Stimulated activated naive CD8-positive, alpha-beta T cell treated with anti-CD3 and anti-CD28 coated beads, Interleukin-15, Interleukin-2, amounts not matched to agents 100 ng/mL and 50 ng/mL, for 24 hours (primary cell): ENCODE measurements around the gene GPAM.
A peak's percentile ranks its signal among the peaks of the same experiment; 100 is the strongest.
"Not testable (repeated sequence)": the region's sequence is repeated elsewhere in the genome, so short reads cannot be mapped to it uniquely, and the experiment has no call there.

Experiments
- H3K27ac Mint-ChIP-seq: one replicate; pipeline ENCODE4 v1.8.0; 2021; ENCODE audit warnings: mild to moderate bottlenecking, mixed read lengths
- H3K27me3 Mint-ChIP-seq: one replicate; pipeline ENCODE4 v1.8.0; 2021; ENCODE audit warnings: mixed read lengths
- H3K36me3 Mint-ChIP-seq: one replicate; pipeline ENCODE4 v1.8.0; 2021; ENCODE audit warnings: low read depth, mixed read lengths
- H3K4me1 Mint-ChIP-seq: one replicate; pipeline ENCODE4 v1.8.0; 2021; ENCODE audit warnings: low read depth, mixed read lengths
- H3K4me3 Mint-ChIP-seq: one replicate; pipeline ENCODE4 v1.8.0; 2021; ENCODE audit warnings: mild to moderate bottlenecking, mixed read lengths
- H3K9me3 Mint-ChIP-seq: one replicate; pipeline ENCODE4 v1.8.0; 2021; ENCODE audit warnings: mixed read lengths

GPAM gene

DNA sequence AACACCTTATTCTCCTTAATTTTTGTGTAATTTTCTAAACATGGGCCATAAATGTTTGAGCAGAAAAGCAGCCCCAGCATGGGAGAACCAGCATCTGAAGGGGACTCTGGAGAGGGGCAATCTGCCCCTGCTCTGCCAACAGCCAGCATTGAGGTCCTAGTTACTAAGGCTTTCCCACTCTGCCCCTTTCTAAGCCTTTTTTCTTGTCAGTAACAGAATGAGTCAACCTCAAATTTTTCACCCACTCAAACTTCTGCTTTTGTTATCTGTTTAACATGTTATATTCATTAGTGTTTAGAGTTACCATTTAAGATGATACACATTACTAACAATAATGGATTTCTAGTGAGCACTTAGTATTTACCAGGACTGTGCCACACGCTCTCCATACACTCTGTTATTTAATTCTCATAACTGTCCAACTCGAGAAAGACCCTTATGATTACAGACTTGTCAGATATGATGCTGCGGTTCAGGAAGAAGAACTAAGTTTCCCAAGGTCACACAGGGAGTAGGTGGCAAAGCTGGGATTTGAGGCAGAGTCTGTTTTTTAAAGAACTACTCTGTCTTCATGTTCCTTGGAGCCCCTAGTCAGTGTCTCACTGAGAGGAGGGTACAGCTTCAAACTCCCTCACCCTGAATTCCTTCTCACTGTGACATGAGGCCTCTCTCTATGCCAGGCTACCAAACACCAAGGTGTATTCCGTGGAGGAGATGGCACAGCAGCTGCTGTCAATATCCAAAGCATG is 19.9 kb upstream of the GPAM start:
- Mint-ChIP-seq H3K4me1 (peaks cover 14% of the 10 kb centered on the region), H3K4me3 (no peak overlapping the region), H3K27ac (peak overlapping the region; percentile 29), H3K27me3 (peaks cover 22% of the 10 kb centered on the region), H3K36me3 (no peaks in the 10 kb centered on the region), H3K9me3 (no peaks in the 10 kb centered on the region)

DNA sequence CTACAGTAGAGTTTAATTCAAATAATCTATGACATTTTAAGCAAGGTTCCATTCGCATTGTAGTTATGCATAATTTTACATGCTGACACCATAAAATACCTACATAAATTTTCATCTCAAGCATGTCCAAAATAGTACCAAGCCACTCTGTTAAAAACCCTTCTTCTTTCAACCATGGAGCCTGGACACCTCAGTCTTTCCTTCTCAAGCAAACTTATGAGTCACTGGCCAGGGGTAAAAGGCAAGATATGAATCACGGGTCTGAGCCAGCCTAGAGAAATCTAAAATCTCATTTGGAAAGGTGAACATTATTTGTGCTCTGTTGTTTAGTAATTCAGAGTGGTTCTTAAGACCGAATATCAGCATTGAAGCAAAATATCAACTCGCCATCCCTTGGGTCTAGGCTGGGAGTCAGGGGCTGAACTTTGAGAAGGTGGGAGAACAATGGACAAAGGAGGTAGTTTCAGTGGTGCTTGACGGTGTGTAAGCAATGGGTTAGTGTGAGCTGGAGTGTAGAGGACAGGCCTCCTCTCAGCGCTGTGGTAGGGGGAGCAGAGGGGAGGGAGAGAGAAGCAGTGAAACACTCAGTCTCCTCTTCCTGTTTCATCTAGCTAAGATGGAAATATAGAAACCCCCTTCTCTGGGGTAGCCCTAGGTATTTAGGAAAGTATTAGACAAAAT is 19.1 kb upstream of the GPAM start:
- Mint-ChIP-seq H3K27me3 (peaks cover 24% of the 10 kb centered on the region), H3K27ac (peak overlapping the region; percentile 74), H3K9me3 (no peaks in the 10 kb centered on the region), H3K4me1 (peaks cover 14% of the 10 kb centered on the region), H3K36me3 (no peaks in the 10 kb centered on the region), H3K4me3 (peak overlapping the region; percentile 24)

DNA sequence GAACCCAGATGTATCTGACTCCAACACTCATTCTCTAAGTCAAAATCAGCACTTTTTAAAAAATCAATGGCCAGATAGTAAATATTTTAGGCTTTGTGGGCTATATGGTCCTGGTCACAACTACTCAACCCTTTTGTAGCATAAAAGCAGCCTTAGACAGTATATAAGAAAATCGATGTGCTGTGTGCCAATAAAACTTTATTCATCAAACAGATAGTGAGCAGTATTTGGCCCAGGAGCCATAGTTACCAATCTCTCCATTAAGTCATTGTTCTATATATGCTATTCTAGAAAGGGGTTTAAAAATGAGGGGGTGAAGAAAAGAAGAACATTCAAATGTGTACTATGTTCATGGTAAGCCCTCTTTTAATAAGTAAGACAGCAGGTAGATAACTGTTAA is 18.5 kb upstream of the GPAM start:
- Mint-ChIP-seq H3K36me3 (no peaks in the 10 kb centered on the region), H3K27me3 (peaks cover 24% of the 10 kb centered on the region), H3K27ac (no peak overlapping the region), H3K9me3 (no peaks in the 10 kb centered on the region), H3K4me1 (peaks cover 14% of the 10 kb centered on the region), H3K4me3 (no peak overlapping the region)

DNA sequence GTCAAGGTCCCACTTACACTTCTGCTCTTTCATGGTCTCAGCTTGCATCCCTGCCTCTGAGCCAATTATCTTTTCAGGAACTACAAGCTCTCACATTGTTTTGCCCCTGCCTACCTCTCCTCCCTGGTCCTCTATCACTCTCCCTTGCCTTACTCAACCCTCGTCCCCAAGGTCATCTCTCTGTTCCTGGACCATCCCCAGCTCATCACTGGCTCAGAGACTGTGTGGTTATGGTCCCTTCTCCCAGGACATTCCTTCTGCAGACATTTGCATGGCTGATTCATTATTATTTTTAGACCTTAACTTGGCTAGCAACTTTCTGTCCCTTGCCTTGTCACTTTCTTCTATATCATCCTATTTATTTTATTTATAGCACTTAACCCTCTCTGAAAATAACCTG is 17.8 kb upstream of the GPAM start:
- Mint-ChIP-seq H3K27ac (no peak overlapping the region), H3K9me3 (no peaks in the 10 kb centered on the region), H3K36me3 (no peaks in the 10 kb centered on the region), H3K27me3 (peaks cover 24% of the 10 kb centered on the region), H3K4me1 (peaks cover 14% of the 10 kb centered on the region), H3K4me3 (no peak overlapping the region)

DNA sequence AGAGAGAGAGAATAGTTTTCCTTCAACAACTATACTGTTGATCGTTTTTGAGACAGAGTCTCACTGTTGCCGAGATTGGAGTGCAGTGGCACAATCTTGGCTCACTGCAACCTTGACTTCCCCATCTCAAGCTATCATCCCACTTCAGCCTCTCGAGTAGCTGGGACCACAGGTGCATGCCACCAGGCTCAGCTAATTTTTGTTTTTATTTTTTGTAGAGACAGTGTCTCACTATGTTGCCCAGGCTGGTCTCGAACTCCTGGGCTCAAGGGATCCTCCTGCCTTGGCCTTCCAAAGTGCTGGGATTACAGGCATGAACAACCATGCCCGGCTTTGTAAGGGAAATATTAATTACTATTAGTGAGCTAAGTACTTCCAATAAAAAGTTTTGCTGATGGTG is 16.7 kb upstream of the GPAM start:
- H3K36me3 Mint-ChIP-seq, H3K4me3 Mint-ChIP-seq: not testable (repeated sequence)
- peaks cover 24% of the 10 kb centered on the region for H3K27me3 Mint-ChIP-seq

DNA sequence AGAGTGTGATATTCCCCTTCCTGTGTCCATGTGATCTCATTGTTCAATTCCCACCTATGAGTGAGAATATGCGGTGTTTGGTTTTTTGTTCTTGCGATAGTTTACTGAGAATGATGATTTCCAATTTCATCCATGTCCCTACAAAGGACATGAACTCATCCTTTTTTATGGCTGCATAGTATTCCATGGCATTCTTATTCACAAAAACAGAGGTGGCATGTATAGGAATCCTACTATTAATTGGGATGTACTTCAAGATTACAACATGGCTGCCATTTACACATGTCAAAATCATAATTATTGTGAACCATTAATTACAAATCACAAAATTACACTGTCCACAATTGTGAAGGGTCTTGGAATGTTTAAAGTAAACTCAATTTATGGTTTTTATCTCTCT is 14.1 kb upstream of the GPAM start:
- not testable (repeated sequence) for H3K4me1 Mint-ChIP-seq, H3K36me3 Mint-ChIP-seq, H3K27ac Mint-ChIP-seq, H3K9me3 Mint-ChIP-seq, H3K4me3 Mint-ChIP-seq
- H3K27me3 Mint-ChIP-seq, result peaks cover 18% of the 10 kb centered on the region

More for the DNA sequence above, 16.7 kb upstream of the GPAM start:
- H3K9me3 Mint-ChIP-seq, H3K27ac Mint-ChIP-seq: not testable (repeated sequence)
- peaks cover 14% of the 10 kb centered on the region for H3K4me1 Mint-ChIP-seq

DNA sequence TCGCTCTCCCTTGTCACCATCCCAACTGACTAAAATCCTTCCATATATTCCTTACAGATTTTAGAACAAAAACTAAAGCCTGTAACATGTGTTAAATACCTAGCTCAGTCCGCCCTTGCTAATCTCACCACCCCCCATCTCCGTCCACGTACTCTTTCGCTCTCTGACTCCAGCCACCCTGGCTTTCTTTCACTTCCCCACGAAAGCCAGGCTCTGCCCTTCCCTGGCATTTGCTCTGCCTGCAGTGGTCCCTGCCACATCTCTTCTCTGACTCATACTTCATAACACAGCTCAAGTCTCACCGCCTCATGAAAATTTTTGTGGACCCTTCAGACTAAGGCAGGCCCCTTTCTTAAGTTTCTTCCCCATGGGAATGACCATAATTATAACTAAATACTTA is 11.7 kb upstream of the GPAM start:
- Mint-ChIP-seq H3K4me1 (no peaks in the 10 kb centered on the region), H3K4me3 (no peak overlapping the region), H3K27ac (no peak overlapping the region), H3K36me3 (no peaks in the 10 kb centered on the region), H3K27me3 (peaks cover 9% of the 10 kb centered on the region), H3K9me3 (no peaks in the 10 kb centered on the region)

DNA sequence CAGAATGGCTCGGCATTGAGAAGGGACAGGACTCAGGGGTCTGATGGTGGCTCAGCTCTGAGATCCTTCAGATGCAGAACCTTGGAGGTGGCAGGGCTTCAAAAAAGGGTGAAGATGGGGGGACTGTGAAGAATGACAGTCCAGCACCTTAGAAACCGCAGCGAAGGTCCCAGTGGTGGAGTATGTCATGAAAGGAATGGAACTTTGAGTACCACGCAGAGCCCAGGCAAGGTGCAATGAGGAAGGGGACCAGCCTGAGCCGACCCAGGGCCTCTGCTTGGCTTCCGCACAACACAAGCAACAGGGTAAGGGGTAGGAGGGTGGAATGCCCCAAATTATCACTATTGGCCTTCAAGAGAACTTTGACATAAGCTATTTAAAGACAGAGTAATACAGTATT is 8.2 kb upstream of the GPAM start:
- no peaks in the 10 kb centered on the region for H3K9me3 Mint-ChIP-seq
- no peak overlapping the region for H3K4me3 Mint-ChIP-seq
- no peak overlapping the region for H3K27ac Mint-ChIP-seq
- peaks cover 6% of the 10 kb centered on the region for H3K27me3 Mint-ChIP-seq
- H3K36me3 Mint-ChIP-seq, result no peaks in the 10 kb centered on the region
- H3K4me1 Mint-ChIP-seq, result no peaks in the 10 kb centered on the region

DNA sequence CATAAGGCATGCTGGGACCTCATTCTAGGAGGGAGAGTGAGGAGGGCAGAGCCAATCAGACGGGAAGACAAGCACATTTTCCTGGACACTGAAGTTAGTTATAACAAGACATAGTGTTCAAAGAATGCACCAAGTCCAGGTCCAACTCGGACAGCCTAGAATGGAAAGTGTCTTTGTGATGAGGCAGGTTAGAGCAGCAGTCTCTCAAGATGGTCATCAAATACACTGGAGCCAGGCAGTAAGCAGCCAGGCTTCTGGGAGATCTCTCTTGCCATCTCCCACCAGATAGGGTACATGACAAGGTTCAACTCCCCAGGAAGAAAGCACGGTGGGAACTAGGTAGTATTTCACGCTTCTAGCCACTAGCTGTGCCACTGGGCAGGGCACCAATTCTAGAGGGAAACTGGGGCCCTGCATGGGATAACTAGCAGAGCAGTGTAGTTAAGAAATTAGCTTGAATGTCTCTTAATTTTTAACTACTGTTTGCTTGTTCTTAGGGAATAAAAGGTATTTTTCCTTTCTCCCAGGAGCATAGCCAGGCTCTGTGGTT is 7.6 kb upstream of the GPAM start:
- Mint-ChIP-seq H3K4me3 (no peak overlapping the region), H3K27ac (no peak overlapping the region), H3K36me3 (no peaks in the 10 kb centered on the region)

DNA sequence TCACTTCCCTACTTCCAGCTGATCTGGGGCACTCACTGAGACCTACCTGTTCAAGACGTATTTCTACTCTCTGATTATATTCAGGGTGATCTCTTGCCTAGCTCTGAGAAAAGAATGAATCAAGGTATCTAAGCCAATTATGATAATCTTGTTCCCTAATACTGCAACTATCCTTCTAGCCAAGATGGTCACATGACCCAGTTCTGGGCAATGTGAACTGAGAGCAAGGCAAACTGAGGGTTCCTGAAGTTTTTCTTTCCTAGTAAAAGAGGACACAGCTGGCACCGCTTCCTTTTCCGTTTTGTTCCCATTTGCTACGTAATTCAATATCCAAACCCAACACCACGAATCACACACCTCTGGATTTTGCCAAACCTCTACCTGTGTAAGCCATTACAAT is 5.9 kb upstream of the GPAM start:
- H3K27ac Mint-ChIP-seq, result no peak overlapping the region

More for the DNA sequence above, 7.6 kb upstream of the GPAM start:
- Mint-ChIP-seq H3K27me3 (peaks cover 6% of the 10 kb centered on the region), H3K9me3 (no peaks in the 10 kb centered on the region), H3K4me1 (no peaks in the 10 kb centered on the region)

DNA sequence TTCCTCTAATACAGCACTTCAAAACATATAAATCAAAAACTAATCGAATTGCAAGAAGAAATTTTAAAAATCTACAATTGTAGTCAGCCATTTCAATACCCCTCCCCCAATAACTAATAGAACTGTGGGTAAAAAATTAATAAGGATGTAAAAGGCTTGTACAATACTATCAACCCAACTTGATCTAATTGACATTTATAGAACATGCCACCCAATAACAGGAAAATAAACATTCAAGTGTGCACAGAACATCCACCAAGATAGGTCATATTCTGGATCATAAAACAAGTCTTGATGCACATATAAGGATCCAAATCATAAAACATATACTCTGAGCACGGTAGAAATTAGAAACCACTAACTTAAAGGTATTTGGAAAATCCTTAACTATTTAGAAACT is 4.0 kb upstream of the GPAM start:
- Mint-ChIP-seq H3K27ac (no peak overlapping the region), H3K36me3 (no peaks in the 10 kb centered on the region), H3K4me3 (no peak overlapping the region)

More for the DNA sequence above, 5.9 kb upstream of the GPAM start:
- Mint-ChIP-seq H3K4me1 (peaks cover 3% of the 10 kb centered on the region), H3K4me3 (no peak overlapping the region), H3K9me3 (no peaks in the 10 kb centered on the region), H3K27me3 (peaks cover 13% of the 10 kb centered on the region), H3K36me3 (no peaks in the 10 kb centered on the region)

DNA sequence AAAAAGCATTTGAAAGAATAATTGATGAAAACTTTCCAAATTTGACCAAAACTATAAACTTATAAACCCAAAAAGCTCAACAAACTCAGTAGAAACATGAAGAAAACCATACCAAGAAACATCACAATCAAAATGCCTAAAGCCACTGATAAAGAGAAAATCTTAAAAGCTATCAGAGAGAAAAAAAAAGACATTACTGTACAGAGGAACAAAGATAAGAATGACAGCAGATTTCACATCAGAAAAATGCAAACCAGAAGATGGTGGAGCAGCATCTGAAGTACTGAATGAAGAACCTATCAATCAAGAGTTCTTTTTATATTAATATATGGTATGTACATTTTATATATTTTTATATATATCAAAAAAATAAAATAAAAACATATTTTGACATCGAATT is 2.4 kb upstream of the GPAM start:
- H3K4me1 Mint-ChIP-seq, result peaks cover 20% of the 10 kb centered on the region
- peaks cover 7% of the 10 kb centered on the region for H3K27me3 Mint-ChIP-seq
- H3K27ac Mint-ChIP-seq, result no peak overlapping the region
- no peaks in the 10 kb centered on the region for H3K36me3 Mint-ChIP-seq
- H3K4me3 Mint-ChIP-seq, result no peak overlapping the region
- H3K9me3 Mint-ChIP-seq, result no peaks in the 10 kb centered on the region

More for the DNA sequence above, 4.0 kb upstream of the GPAM start:
- peaks cover 13% of the 10 kb centered on the region for H3K27me3 Mint-ChIP-seq
- H3K9me3 Mint-ChIP-seq, result no peaks in the 10 kb centered on the region
- H3K4me1 Mint-ChIP-seq, result peaks cover 19% of the 10 kb centered on the region

DNA sequence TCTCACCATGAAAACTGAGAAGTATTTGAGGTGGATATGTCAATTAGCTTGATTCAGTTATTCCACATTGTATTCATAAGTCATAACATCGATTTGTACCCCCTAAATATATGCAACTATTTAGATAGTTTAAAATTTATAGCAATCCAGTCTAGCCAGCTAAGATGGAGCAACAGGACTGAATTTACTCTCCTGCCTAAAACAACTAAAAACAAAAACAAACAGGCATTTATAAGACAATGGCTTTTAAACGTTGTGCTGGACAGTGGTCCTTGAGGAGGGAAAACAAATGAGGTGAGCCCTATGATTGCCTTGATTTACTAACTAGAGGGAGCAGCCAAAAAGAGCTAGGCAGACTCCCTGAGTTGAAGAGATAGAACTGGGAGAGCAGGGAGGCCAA is 814 bp upstream of the GPAM start:
- peak overlapping the region; percentile 94 for H3K4me3 Mint-ChIP-seq
- no peaks in the 10 kb centered on the region for H3K9me3 Mint-ChIP-seq
- H3K27ac Mint-ChIP-seq, result no peak overlapping the region
- peaks cover 12% of the 10 kb centered on the region for H3K36me3 Mint-ChIP-seq
- H3K4me1 Mint-ChIP-seq, result peaks cover 20% of the 10 kb centered on the region
- H3K27me3 Mint-ChIP-seq, result peaks cover 7% of the 10 kb centered on the region

DNA sequence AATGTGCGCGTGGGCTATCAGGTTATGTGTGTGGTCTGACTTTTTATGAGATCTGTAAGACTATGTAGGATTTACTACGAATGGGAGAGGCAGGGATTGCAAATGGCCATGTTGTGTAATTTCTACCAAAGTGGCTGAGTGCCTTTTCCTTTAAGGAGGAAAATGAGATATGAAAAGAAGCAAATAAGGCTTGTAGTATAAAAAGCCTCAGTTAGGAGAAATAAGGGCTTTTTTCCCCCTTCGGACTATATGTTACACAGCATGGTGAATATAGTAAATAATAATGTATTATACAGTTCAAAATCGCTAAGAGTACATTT is 447 bp upstream of the GPAM start:
- peaks cover 20% of the 10 kb centered on the region for H3K4me1 Mint-ChIP-seq
- peaks cover 13% of the 10 kb centered on the region for H3K36me3 Mint-ChIP-seq
- no peaks in the 10 kb centered on the region for H3K9me3 Mint-ChIP-seq
- H3K27me3 Mint-ChIP-seq, result peaks cover 7% of the 10 kb centered on the region
- H3K27ac Mint-ChIP-seq, result peak overlapping the region; percentile 94
- peak overlapping the region; percentile 94 for H3K4me3 Mint-ChIP-seq

DNA sequence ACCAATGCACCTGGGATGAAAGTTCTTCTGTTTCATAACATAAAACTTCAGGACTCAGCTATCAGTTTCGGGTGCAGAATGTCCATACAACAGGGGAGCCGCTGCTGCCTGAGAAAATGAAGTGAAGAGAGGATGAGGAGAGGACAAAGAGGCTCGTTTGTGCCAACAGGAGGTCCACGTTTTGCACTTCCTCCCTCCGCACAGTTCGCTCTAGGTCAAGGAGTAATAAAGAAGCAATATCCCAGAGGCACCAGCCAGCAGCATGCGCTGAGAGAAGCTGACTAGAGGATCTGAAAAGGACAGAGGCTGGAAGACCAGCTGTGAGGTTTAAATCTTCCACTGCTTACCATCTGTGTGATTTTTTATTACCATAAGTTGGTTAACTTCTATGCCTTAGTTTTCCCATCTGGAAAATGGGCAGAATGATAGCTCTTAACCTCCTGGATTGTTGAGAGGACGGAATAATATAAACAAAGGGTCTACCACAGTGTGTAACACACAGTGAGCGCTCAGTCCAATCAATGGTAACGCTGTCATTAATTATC is 709 bp downstream of the GPAM start:
- H3K27ac Mint-ChIP-seq, result peak overlapping the region; percentile 94
- H3K27me3 Mint-ChIP-seq, result peaks cover 7% of the 10 kb centered on the region
- H3K4me3 Mint-ChIP-seq, result peak overlapping the region; percentile 94
- no peaks in the 10 kb centered on the region for H3K9me3 Mint-ChIP-seq
- peaks cover 20% of the 10 kb centered on the region for H3K4me1 Mint-ChIP-seq
- H3K36me3 Mint-ChIP-seq, result peaks cover 20% of the 10 kb centered on the region
